DMS153 (cell line): Measurements from ENCODE around the gene ACSL6.
"Not testable (repeated sequence)": the region's sequence is repeated elsewhere in the genome, so short reads cannot be mapped to it uniquely, and the experiment has no call there.

ENCODE experiments used
- DNase-seq: peaks from one replicate; lab custom pipeline; 2025; lab: John Stamatoyannopoulos, UW

The ACSL6 gene

DNA sequence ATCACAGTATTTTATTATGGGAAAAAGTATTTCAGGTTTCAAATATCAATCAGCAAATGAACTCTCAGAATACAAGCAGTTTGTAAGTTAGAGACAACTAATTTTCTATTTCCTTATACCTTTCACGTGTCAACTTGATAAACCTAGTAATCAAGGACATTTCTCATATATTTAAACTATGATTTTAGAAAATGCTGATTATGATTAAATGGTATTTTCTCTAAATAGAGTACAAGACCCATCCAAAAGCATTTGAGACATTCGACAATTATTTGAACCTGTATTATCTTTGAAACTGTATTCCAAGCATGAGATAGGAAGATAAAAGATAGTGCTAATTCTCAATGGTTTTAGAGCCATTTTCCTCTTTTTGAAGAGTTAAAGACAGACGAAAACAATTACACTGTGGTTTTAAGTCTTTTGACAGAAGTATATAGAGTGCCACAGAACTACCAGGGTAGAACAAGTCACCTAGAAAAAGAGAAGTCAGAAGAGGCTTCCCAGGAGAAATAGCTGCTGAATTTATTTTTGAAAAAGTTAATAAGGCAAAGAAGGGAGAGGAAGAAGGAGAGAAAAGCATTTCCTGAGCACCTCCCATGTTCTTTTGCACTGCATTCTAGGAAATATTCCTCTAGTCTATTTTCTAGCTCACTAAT, 71.6 kb downstream of the ACSL6 start:
- no peak for DNase-seq

DNA sequence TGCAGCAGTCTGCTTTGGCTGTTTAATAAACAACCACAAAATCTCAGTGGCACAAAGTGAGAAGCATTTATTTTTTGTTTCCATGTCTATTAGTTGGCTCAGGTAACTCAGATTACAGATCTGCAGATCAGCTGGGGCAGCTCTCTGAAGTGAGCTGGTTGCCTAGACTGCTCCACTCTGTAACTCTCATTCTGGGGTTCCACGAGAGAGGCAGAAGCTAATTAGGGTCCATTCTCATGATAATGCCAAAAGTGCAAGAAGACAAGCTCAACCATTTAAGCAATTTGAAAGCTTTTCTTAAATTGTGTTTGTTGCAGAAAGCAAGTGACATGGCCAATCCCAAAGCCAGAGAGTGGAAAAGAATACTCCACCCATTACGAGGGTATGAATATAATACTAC, 79.2 kb downstream of the ACSL6 start:
- DNase-seq: no peak

DNA sequence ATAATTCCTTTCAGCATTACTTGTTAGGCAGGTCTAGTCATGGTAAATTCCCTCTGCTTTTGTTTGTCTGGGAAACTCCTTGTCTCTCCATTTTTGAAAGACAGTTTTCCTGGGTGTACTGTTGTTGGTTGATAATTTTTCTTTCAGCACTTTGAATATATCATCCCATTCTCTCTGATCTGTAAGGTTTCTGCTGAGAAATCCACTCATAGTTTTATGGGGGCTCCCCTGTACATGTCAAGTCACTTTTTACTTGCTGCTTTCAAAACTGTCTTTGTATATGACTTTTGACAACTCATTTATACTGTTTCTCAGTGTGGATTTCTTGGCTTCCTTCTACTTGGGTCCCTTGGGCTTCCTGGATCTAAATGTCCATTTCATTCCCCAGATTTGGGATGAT, 82.5 kb downstream of the ACSL6 start:
- DNase-seq: no peak

DNA sequence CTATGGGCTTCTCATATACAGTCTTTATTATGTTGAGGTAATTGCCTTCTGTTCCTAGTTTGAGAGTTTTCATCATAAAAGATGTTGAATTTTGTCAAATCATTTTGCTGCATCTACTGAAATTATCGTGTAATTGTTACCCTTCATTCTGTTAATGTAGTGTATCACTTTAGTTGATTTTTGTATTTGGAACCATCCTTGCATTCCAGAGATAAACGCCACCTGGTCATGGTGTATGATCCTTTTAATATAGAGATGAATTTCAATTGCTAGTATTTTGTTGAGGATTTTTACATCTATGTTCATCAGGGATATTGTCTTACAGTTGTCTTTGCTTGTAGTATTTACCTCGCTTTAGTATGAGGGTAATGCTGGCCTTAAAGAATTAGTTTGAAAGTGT, 85.3 kb downstream of the ACSL6 start:
- DNase-seq: no peak

DNA sequence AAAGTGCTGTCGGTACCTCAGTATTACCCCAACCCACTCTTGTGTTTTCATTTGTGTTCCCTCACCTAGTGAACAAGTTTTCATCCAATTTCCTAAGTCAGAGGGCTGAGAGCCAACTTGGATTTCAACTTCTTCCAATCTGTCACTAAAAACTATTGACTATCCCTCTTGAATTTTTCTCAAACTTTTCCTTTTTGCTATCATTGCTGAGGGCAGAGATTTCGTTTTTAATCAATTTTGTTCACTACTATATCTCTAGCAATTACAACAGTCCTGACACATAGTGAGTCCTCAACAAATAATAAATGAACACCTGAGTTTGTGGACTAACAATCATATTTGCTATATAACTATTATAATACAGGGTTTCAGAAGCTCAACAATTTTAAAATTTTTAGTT, 95.0 kb downstream of the ACSL6 start:
- no peak for DNase-seq

DNA sequence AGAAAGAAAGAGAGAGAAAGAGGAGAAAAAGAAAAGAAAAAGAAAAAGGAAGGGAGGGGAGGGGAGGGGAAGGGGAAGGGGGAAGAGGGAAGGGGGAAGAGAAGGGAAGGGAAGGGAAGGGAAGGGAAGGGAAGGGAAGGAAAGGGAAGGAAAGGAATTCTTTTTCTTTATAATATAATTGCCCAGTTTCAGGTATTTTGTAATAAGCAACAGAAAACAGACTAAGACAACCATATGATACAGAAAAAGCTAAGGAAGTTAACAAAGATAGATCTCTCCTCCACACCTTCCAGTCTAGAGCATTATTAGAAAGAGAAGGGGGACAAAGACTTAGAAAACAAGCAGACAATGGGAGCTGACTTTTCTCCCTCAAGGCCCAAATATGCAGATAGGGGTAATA, 97.0 kb downstream of the ACSL6 start:
- no peak for DNase-seq

DNA sequence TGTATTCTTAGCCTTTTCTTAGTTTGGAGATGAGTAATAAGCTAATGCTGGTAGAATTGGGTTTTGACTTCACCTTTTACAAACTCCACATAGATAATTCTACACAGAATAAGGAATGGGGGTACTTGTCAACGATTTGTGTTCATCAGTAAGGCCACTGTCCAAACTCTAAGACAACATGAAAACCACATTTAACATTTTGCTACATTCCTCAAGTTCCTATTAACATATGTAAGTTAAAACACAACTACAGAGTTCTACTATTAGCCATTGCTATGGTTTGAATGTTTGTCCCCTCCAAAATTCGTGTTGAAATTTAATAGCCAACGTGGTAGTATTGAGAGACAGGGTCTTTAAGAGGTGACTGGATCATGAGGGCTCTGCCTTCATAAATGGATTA, 97.9 kb downstream of the ACSL6 start:
- DNase-seq: no peak

DNA sequence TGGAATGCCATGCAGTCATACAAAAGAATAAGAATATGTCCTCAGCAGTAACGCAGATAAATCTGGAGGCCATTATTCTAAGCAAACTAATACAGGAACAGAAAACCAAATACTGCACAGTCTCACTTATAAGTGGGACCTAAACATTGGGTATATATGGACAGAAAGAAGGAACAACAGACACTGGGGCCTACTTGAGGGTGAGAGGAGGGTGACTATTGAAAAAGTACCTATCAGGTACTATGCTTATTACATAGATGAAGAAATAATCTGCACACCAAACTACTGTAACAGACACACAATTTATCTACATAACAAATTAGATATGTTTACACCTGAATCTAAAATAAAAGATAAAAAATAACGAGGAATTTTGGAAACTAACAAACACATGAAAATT, 104.8 kb downstream of the ACSL6 start:
- DNase-seq: no peak

DNA sequence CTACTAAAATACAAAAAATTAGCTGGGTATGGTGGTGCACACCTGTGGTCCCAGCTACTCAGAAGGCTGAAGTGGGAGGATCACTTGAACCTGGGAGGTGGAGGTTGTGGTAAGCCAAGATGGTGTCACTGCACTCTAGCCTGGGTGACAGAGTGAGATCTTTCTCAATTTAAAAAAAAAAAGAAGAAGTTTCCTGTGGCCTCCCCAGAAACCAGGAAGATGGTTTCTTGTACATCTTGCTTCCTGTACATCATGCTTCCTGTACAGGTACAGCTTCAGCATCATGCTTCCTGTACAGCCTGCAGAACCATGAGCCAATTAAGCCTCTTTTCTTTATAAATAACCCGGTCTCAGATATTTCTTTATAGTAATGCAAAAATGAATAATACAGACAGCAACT, 109.2 kb downstream of the ACSL6 start:
- not testable (repeated sequence) for DNase-seq
